GM21390 (cell line): ENCODE measurements around the gene RASGRF2.

Source experiments
- ATAC-seq: cut with Tn5 transposase; IDR thresholded peaks from one replicate; pipeline ENCODE4 v1.9.1; 2021; ENCODE audit not compliant: unreplicated experiment

Gene RASGRF2, protein sequence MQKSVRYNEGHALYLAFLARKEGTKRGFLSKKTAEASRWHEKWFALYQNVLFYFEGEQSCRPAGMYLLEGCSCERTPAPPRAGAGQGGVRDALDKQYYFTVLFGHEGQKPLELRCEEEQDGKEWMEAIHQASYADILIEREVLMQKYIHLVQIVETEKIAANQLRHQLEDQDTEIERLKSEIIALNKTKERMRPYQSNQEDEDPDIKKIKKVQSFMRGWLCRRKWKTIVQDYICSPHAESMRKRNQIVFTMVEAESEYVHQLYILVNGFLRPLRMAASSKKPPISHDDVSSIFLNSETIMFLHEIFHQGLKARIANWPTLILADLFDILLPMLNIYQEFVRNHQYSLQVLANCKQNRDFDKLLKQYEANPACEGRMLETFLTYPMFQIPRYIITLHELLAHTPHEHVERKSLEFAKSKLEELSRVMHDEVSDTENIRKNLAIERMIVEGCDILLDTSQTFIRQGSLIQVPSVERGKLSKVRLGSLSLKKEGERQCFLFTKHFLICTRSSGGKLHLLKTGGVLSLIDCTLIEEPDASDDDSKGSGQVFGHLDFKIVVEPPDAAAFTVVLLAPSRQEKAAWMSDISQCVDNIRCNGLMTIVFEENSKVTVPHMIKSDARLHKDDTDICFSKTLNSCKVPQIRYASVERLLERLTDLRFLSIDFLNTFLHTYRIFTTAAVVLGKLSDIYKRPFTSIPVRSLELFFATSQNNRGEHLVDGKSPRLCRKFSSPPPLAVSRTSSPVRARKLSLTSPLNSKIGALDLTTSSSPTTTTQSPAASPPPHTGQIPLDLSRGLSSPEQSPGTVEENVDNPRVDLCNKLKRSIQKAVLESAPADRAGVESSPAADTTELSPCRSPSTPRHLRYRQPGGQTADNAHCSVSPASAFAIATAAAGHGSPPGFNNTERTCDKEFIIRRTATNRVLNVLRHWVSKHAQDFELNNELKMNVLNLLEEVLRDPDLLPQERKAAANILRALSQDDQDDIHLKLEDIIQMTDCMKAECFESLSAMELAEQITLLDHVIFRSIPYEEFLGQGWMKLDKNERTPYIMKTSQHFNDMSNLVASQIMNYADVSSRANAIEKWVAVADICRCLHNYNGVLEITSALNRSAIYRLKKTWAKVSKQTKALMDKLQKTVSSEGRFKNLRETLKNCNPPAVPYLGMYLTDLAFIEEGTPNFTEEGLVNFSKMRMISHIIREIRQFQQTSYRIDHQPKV (N-terminal part only)

DNA sequence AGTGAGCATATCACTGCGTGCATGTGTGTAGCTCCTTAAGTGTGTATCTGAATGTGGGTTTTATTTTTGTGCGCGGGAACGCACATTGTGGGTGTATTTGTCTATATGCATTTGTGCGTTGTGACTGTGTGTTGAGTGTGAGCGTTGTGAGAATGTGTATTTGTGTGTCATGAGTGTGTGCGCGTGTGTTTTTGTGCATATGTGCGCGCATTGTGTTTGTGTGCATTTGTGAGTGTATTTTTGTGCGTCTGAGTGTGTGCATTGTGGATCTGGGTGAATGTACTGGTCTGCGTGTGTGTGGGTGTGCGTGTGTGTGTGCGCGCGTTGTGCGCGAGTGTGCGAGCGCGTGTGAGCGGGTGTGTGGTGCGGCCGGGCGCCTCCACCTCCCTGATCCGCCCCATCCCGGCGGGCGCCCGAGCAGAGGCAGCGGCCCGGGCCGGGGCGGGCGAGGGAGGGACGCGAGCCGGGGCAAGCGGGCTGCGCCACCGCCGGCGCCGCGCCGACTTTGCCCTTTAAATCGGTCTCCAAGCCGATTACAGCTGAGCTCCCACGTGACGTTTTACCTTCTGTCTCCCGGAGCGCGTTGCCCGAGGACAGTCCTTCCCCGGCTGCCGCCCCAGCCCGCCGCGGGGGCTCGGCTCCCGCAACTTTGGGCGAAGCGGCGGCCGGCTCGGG lies at the start of gene RASGRF2:
TSS of gene RASGRF2 (plus strand) at position 596 of the 675 bp plus-strand sequence. CDS start 376 bp downstream, outside the sequence.
- no peak for ATAC-seq

DNA sequence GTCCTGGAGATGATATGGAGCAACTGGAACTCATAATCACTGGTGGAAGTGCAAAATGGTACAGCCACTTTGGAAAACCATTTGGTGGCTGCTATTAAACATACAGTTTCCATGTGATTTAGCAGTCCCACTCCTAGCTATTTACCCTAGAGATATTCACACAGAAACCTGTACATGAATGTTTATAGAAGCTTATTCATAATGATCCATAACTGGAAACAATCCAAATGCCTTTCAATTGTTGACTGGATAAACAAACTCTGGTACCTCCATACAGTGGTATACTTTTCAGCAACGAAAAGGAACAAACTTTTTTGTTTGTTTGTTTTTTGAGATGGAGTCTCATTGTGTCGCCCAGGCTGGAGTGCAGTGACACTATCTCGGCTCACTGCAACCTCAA lies 47.7 kb upstream of the RASGRF2 start:
- ATAC-seq = no peak

DNA sequence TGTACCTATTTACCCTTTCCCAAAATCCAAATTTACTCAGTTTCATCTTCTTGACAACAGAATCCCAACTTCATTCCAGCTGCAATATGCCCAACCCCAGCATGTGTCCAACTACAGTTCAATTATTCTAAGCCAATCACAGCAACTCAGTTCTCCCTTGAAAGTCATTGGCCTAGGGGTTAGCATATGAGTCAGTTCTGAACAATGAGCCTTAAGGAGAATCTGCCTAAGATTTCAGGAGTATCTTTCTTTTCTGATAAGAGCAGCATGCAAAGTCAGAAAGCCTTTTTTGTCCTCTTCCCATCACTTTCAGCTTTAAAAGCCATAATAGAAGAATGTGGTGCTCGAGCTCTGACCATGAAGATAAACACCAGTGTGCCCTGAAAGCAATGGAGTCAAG lies 44.4 kb upstream of the RASGRF2 start:
- ATAC-seq = no peak

DNA sequence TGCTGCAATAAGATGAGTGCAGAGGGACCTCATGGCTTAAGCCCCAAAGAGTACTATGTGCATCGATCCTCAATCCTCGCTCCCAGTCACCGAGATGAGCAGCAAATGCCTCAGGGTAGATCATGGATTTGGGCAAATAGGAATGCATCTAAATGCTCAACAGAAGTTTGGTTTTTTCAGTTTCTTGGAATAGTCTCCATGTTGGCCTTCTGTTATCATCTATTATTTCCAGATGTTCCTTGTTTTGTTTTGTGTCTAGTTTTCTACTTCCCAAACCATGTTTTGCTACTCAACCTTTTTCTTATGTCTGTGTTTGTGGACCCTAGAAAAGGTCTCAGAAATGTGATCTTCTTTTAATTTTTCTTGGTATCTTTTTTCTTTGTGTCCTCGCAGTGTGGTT lies 43.5 kb upstream of the RASGRF2 start:
- ATAC-seq = no peak

DNA sequence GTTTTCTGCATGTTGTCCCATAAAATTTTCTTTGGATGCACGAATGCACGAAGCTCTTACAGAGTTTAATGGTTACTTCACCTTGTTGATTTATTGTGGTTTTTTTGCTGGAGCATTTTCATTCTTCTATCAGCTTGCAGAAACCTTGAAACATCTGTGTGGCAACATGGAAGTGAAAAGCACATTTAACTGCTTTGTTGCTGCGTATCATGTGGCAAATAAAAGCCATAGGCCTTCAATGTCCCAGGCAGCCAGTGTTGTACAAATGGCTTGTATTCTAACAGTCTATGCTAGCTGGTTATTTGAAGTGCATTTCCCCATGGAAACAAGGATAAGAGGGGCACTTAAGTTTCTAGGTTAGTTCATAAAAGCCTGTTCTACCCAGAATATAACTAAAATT lies 42.5 kb upstream of the RASGRF2 start:
- ATAC-seq = no peak

DNA sequence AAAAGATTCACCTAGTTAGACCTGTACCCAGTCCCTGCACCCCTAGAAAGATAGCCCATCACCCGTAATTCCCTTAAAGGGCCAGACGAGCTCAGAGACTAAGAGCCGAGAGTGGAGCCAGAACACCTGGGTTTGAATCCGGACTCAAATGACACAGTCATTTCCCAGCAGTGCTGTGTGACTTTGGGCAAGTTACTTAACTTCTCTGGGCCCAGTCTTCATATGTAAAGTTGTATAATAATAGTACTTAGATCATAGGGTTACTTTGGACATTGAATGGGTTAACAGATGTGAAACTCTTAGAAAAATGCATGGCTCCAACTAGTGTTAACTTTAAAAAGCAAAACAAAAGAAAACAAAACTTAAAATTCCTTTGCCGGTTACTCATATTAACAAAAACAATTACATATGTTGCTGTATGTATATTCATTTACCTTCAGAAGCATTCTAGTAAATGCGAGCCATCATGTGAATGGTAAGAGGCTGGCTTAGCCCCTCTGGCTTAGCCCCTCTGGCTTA lies 40.4 kb upstream of the RASGRF2 start:
- ATAC-seq = no peak

DNA sequence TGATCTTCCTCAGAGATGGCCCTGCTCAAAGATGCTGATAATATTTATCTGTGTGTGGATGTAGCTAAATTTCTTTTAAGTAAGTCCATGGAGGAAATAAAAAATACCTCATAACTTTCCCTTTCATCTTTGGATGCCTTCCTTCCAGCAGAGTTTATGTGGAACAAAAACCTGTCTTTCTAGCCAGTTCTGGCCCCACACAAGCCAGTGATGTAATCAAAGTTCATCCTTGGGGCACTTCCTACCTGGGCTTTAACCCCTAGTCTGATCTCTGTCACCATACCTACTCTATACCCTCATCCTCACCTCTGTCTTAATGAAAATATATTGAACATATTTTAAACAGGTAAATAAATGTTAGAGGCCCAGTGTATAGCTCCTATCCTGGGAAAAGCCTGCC lies 39.8 kb upstream of the RASGRF2 start:
- no peak for ATAC-seq

DNA sequence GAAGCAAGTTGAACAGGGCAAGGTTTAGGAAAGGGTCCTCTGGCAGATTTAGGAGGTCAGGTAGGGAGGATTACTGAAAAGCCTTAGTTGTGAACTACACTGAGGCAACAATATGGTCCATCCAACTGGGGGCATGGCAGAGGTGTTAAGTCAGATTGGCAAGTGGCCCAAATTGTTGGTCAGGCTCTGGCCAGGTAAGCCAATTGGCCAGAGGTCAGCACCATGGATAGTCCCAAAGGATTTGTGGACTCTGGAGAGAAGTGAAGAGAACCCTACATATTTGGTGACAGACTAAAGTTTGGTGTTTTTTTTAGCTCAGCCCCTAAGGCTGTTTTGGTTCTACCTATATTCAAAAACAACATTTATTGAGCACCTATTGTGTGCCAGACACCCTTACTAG lies 39.1 kb upstream of the RASGRF2 start:
- no peak for ATAC-seq

DNA sequence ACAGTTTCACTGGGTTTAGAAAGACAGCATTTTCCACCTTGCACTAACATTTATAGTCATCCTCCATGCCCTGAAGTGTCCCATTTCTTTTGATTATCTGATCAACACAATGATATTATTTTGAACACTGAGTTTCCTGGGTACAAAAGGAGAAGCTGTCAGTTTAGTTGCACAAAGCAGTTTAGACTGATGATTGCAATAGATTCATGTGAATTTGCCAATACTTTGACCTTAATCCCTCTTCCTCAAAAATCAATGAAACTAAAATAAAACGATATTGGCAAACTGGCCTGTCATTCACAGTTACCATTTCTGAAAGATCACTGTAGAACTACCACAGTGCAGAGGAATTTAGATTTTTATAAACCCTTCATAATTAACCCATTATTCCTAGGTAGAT lies 34.2 kb upstream of the RASGRF2 start:
- ATAC-seq = no peak

DNA sequence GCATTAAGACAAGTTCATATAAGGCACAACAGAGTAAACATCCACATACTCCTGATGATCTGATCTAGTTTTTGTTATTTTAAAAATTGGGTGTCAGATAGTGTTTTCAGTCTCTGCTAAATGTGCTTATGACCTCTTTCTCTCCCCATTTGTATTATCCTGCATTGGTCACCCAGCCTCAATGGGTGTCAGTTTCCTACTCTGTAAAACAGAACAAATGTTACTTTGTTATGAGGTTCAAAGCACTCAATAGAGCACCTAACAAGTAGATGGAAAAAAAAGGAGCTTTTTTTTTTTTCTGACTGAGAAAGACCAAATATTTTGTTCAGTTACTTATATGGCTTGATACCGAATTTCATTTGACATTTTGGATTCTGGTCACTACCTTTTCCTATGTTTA lies 33.6 kb upstream of the RASGRF2 start:
- ATAC-seq = no peak

DNA sequence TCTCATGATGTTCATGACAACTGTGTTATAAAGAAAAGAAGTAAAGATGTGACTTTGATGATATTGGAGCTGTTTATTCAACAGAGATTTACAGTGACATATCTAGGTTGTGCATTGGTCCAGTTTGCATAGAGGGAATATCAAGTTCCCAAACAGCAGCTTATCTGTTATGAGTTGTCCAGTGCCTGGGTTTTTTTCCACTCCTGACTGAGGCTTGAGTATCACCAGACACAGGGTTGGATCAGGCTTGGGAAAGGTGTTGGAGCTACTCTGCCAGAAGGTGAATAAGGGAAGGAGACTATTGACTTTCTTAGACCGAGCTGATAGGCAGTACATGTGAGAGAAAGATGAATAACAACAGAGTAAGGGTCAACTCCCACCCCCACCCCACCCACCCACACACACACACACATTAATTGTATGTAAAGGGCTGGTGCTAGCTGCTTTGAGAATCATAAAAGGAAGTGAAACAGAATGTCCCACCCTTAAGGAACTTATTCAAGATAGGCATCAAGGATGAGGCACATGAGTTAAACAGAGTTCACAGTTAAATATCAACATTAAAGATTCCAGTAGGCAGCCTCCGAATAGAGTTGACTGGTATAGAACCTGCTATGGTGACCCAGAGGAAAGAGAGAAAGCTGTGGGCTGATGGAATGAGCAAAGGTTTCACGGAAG lies 33.0 kb upstream of the RASGRF2 start:
- no peak for ATAC-seq

DNA sequence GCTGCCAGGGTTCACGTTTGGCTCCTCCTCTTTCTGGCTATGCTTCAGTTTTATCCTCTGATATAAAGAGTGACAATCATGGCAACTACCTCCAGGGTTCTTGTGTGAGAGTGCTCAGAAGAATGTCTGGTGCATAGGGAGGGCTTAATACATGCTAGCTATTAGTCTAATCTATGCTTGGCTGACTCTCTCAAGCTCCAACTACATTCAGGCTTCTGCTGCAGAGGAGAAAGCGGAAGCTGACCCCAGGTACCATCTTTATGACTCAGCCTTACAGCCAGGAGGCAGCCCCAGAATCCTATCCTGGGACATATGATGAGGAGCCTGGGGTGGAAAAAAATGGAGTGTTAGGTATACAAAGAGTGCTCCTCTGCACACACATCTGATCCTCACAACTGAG lies 32.1 kb upstream of the RASGRF2 start:
- ATAC-seq = no peak

DNA sequence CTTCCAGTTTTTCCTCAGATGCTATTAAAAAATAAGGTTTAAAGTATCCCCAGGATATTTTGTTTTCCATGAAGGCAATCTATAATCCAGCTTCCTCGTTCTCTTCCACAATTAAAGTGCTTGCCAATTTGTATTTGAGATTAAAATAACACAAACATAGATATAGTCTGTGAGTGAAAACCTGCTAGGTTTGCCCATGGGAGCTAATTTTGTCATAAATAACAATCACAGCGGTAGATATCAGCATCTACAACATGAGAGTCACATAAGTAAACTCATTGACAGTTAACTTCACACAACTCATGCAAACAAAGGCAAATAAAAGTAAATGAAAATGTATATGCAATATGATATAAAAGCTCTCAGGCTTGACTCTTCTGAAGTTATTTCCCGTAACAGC lies 29.2 kb upstream of the RASGRF2 start:
- ATAC-seq = no peak

DNA sequence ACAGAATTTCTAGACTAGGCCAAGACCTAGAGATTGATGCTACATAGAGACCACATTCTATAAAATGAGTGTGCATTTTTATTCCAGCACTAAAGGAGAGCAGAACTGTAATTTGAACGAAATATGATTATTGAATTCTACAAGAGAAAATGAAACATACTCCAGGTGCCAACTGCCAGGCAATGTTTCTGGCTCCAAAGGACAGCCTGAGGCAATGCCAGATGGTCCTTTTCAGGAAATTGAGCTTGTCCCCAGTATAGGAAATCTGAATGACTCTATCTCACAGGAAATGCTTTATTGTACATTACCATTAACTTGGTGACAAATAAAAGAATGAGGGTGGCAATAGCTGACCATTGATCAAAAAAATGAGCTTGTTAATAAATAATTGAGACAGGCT lies 28.8 kb upstream of the RASGRF2 start:
- no peak for ATAC-seq

DNA sequence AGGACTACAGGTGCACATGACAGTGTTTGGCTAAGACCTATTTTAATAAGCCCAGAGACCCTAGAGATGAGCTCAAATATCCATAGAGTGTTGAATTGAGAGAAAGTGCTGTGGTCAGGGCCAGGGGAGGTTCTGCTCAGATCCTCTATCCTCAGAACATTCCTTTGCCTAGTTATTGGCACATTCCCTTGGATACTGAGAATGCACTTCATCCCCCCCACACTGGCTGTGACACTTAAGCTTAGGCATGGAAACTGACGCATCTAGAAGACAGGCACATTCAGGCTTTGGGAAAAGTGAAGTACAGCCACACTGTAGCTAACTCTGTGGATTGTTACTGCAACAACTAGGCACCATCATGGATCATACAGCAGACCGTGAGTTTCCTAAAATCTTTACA lies 27.1 kb upstream of the RASGRF2 start:
- ATAC-seq = no peak

DNA sequence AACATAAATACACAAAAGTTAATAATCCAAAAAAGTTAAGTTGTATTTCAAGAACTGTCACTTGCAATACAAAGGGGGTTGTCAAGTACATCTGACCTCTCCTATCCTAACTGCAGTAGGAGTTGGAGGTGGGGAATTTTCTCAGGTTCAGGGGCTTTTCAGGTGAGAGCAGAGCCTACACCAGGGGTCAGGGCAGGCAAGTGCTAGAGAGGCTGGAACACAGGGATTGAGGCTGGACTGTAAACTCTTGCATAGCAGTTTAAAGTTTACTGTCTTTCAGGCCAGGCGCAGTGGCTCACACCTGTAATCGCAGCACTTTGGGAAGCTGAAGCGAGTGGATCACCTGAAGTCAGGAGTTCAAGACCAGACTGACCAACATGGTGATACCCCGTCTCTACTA lies 25.4 kb upstream of the RASGRF2 start:
- no peak for ATAC-seq

DNA sequence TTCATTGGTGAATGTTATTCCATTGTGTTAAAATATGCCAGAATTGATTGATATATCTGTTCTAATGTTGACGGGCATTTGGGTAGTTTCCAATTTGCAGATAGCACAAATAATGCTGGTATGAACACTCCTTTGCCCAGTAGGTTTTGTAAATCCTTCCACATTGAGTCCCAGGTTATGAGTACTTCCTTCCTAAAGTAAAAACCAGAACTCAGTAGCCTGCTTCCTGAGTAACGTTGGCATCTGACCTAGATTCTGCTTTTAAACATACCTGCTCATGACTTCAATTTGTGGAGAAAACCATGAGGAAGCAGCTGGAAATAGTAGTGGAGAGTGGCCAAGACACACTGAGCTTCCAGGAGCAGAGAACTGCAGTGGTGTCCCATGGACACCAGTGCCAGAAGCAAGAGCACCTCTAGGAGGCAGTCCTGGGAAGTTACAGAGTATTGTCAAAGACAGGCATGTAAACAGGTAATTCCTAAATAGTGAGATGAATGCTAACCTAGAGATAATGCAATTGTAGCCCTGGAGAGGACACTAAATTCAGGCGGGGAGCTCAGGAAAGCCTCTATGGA lies 24.3 kb upstream of the RASGRF2 start:
- ATAC-seq = no peak

DNA sequence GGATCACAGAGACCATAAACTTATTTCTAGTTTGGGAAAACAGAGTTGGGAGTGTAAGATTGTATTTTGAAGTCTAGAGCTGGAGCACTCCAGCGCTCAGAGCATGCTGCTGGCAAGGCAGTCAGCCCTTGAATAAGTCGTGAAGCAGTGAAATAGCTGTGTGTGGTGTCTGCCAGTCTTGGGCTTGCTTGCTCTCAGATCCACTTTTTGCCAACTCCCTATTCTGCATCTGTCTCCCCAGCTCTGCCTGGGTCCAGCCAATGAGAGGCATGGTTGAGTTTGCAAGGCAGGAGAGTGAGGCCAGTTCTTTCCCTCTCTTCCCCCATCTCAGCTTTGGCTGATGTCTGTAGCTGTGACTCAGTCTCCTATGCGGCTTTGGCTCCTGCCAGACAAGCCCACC lies 23.3 kb upstream of the RASGRF2 start:
- ATAC-seq = no peak

DNA sequence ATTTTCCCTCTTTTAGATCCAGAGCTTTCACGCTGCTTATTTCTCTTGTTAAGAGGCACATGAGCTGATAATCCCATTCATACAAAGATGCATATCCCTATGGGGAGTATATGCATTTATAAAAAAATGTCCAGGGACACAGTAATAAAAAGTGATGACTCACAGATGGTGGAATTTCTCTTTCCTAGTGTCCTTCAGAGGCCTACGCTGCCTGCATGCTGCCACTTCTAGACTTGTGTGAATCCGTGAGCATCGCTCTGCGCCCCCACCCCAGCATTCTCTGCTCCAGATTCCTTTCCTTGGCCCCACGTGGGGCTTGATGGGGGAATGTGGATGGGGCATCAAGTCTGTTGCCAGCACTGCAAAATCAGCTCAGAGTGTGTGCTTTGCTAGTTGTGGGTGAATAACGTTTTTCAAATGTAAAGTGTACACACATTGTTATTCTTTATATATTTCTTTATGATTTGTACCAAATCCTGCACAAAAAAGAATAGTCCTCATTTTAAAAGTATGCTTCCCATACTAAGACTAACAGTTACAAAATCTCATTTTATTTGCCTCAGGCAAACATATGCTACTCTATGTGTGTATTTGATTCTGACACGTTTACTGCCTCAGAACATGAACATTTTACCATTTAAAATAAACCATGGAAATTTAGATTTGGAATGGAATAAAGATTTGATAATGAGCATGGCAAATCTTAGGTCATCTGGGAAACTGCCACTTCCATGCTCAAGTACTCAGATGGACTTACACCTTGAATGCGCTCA lies 22.4 kb upstream of the RASGRF2 start:
- ATAC-seq = no peak
